GM10266 (cell line): Measurements from ENCODE around the gene PPCDC.
"Not testable (repeated sequence)": the region's sequence is repeated elsewhere in the genome, so short reads cannot be mapped to it uniquely, and the experiment has no call there.

ENCODE experiments used
- DNase-seq: peaks from one replicate; pipeline ENCODE4 v3.0.0; 2012; ENCODE audit errors: extremely low spot score
- CTCF ChIP-seq: IDR thresholded peaks from 2 replicates; pipeline ENCODE4 v1.5.1; 2012; ENCODE audit warnings: mild to moderate bottlenecking, low read depth; ENCODE audit not compliant: control insufficient read depth, insufficient read depth; ENCODE audit errors: missing control alignments

The PPCDC gene

GRCh38 chr15:75073197-75073596 lies 49.8 kb downstream of the PPCDC start:
- no peak for DNase-seq
- no peak for TF ChIP-seq CTCF

- no peak for TF ChIP-seq CTCF
- no peak for DNase-seq
Measured at GRCh38 chr15:75076277-75076676, 52.9 kb downstream of the PPCDC start.

GRCh38 chr15:75077551-75077961 lies 54.2 kb downstream of the PPCDC start:
- not testable (repeated sequence) for DNase-seq

- no peak for DNase-seq
- no peak for TF ChIP-seq CTCF
Measured at GRCh38 chr15:75081150-75081549, 57.8 kb downstream of the PPCDC start.

- no peak for DNase-seq
- no peak for TF ChIP-seq CTCF
Measured at GRCh38 chr15:75082689-75083088, 59.3 kb downstream of the PPCDC start.

- DNase-seq = not testable (repeated sequence)
Measured at GRCh38 chr15:75085708-75086107, 62.3 kb downstream of the PPCDC start.

GRCh38 chr15:75089456-75090387 lies 66.3 kb downstream of the PPCDC start:
- no peak for TF ChIP-seq CTCF
- no peak for DNase-seq

GRCh38 chr15:75090388-75090734 lies 67.0 kb downstream of the PPCDC start:
- no peak for TF ChIP-seq CTCF
- DNase-seq = no peak
